Neutrophil (primary cell): ENCODE measurements around the gene GDI2.

Source experiments
- H3K27ac ChIP-seq: fragments of 200-600 bp; sonication (generic); 2 replicates; pipeline ENCODE4 v1.5.1; 2016; ENCODE audit warnings: mild to moderate bottlenecking, moderate library complexity
- H3K27me3 ChIP-seq: fragments of 200-600 bp; sonication (generic); 2 replicates; pipeline ENCODE4 v1.6.0; 2016; ENCODE audit warnings: mild to moderate bottlenecking
- H3K36me3 ChIP-seq: fragments of 200-600 bp; sonication (generic); 2 replicates; pipeline ENCODE4 v1.5.1; 2017
- H3K4me1 ChIP-seq, 2 experiments: fragments of 200-600 bp in 1 of 2; sonication (generic) in 1 of 2; 1 replicate in 1 of 2; 2 replicates in 1 of 2; pipeline versions ENCODE4 v1.5.1 to v1.6.1; 2013 to 2016; ENCODE audit warnings: low read depth in 1 of 2, low read length in 1 of 2, mild to moderate bottlenecking in 1 of 2, moderate library complexity in 1 of 2; ENCODE audit not compliant: control insufficient read depth in 1 of 2, insufficient read depth in 1 of 2
- H3K4me3 ChIP-seq, 2 experiments: fragments of 200-600 bp in 1 of 2; sonication (generic) in 1 of 2; 1 replicate in 1 of 2; 2 replicates in 1 of 2; pipeline ENCODE4 v1.5.1; 2013 to 2016; ENCODE audit warnings: low read depth in 1 of 2, low read length in 1 of 2, mild to moderate bottlenecking in 1 of 2, moderate library complexity in 1 of 2
- H3K9me3 ChIP-seq: fragments of 200-600 bp; sonication (generic); 2 replicates; pipeline ENCODE4 v1.5.1; 2016
- CTCF ChIP-seq: fragments of 200-600 bp; sonication (generic); IDR thresholded peaks from 2 replicates; pipeline ENCODE4 v1.5.1; 2016; ENCODE audit warnings: antibody characterized with exemption

Gene GDI2

GRCh38 chr10:5737352-5737751, 75.9 kb downstream of the GDI2 start:
- no peak overlapping the region for H3K4me3 ChIP-seq
- TF ChIP-seq CTCF = no peak
- H3K36me3 ChIP-seq = peaks cover 44% of the 10 kb centered on the region
- H3K27ac ChIP-seq = no peak overlapping the region
- no peaks in the 10 kb centered on the region for H3K4me1 ChIP-seq
- H3K9me3 ChIP-seq = no peaks in the 10 kb centered on the region
- H3K27me3 ChIP-seq = no peaks in the 10 kb centered on the region

GRCh38 chr10:5736591-5736990, 76.6 kb downstream of the GDI2 start:
- no peaks in the 10 kb centered on the region for H3K27me3 ChIP-seq
- H3K4me1 ChIP-seq = no peaks in the 10 kb centered on the region
- peaks cover 43% of the 10 kb centered on the region for H3K36me3 ChIP-seq
- H3K9me3 ChIP-seq = no peaks in the 10 kb centered on the region
- TF ChIP-seq CTCF = no peak
- H3K27ac ChIP-seq = no peak overlapping the region
- no peak overlapping the region for H3K4me3 ChIP-seq

GRCh38 chr10:5735119-5735518, 78.1 kb downstream of the GDI2 start:
- no peak overlapping the region for H3K4me3 ChIP-seq
- no peaks in the 10 kb centered on the region for H3K4me1 ChIP-seq
- TF ChIP-seq CTCF = no peak
- H3K36me3 ChIP-seq = peaks cover 44% of the 10 kb centered on the region
- no peaks in the 10 kb centered on the region for H3K27me3 ChIP-seq
- H3K27ac ChIP-seq = no peak overlapping the region
- no peaks in the 10 kb centered on the region for H3K9me3 ChIP-seq

- H3K9me3 ChIP-seq = no peaks in the 10 kb centered on the region
- no peak overlapping the region for H3K27ac ChIP-seq
- peaks cover 48% of the 10 kb centered on the region for H3K36me3 ChIP-seq
- no peak overlapping the region for H3K4me3 ChIP-seq
- no peaks in the 10 kb centered on the region for H3K4me1 ChIP-seq
- TF ChIP-seq CTCF = no peak
- H3K27me3 ChIP-seq = no peaks in the 10 kb centered on the region
Measured at GRCh38 chr10:5732141-5732540, 81.1 kb downstream of the GDI2 start.

- Histone ChIP-seq H3K27me3 (no peaks in the 10 kb centered on the region), H3K36me3 (peaks cover 54% of the 10 kb centered on the region), H3K27ac (no peak overlapping the region), H3K4me1 (no peaks in the 10 kb centered on the region), H3K9me3 (no peaks in the 10 kb centered on the region), H3K4me3 (no peak overlapping the region)
- TF ChIP-seq CTCF = no peak
Measured at GRCh38 chr10:5731559-5731958, 81.7 kb downstream of the GDI2 start.

GRCh38 chr10:5730766-5731165, 82.5 kb downstream of the GDI2 start:
- no peak for TF ChIP-seq CTCF
- Histone ChIP-seq H3K4me1 (no peaks in the 10 kb centered on the region), H3K27me3 (no peaks in the 10 kb centered on the region), H3K4me3 (no peak overlapping the region), H3K9me3 (no peaks in the 10 kb centered on the region), H3K27ac (no peak overlapping the region), H3K36me3 (peaks cover 52% of the 10 kb centered on the region)
